Gastrocnemius medialis (tissue), 4 donors: Measurements from ENCODE around the gene PAPLN.

Experiments used
- POLR2A ChIP-seq, 2 donors: fragments of 450-650 bp; IDR thresholded peaks; one replicate each; pipeline ENCODE4 v1.6.1; 2017; ENCODE audit warnings: antibody characterized with exemption in 2 of 2, mild to moderate bottlenecking in 2 of 2, moderate library complexity in 2 of 2
- TF ChIP-seq, protein P1 (sequence below), 5 experiments: fragments of 450-650 bp in 3 of 5; fragments of 200-600 bp in 2 of 5; sonication (generic) in 2 of 5; IDR thresholded peaks in 4 of 5; conservative IDR thresholded peaks in 1 of 5; 1 replicate in 4 of 5; 2 replicates in 1 of 5; pipeline ENCODE4 v1.5.1; 2016 to 2019; ENCODE audit warnings: antibody characterized with exemption in 5 of 5, mild to moderate bottlenecking in 3 of 5, moderate library complexity in 3 of 5

DNA sequence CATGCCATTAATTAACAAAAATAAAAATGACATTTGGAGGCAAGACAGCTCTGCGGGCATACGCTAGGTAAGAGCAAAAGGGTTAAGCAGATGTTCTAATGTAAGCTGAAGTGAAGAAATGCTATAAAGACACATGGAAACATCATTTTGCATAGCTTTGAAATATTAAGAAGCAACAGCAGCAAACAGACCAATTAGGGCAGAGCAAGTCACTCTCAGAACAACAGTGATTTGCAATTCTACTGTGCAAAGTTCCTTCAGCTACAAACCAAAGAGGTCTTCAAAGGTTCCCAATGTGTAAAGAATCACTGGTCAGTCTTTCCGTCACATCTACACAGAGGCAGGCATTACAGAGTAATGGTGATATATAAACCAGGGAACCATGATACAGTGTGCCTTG, 68.2 kb downstream of the PAPLN start:
- TF ChIP-seq, protein P1, sequence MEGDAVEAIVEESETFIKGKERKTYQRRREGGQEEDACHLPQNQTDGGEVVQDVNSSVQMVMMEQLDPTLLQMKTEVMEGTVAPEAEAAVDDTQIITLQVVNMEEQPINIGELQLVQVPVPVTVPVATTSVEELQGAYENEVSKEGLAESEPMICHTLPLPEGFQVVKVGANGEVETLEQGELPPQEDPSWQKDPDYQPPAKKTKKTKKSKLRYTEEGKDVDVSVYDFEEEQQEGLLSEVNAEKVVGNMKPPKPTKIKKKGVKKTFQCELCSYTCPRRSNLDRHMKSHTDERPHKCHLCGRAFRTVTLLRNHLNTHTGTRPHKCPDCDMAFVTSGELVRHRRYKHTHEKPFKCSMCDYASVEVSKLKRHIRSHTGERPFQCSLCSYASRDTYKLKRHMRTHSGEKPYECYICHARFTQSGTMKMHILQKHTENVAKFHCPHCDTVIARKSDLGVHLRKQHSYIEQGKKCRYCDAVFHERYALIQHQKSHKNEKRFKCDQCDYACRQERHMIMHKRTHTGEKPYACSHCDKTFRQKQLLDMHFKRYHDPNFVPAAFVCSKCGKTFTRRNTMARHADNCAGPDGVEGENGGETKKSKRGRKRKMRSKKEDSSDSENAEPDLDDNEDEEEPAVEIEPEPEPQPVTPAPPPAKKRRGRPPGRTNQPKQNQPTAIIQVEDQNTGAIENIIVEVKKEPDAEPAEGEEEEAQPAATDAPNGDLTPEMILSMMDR (IDR thresholded peaks at IDR 0.05 in 4 of 5, conservative IDR thresholded peaks at IDR 0.05 in 1 of 5), result no peak
- TF ChIP-seq POLR2A (IDR thresholded peaks at IDR 0.05), result no peak
